ENCODE data around the gene CALD1.

Gene CALD1

GRCh38 chr7:134954197-134955082, 175.0 kb downstream of the CALD1 start:
- TF ChIP-seq, protein P1, sequence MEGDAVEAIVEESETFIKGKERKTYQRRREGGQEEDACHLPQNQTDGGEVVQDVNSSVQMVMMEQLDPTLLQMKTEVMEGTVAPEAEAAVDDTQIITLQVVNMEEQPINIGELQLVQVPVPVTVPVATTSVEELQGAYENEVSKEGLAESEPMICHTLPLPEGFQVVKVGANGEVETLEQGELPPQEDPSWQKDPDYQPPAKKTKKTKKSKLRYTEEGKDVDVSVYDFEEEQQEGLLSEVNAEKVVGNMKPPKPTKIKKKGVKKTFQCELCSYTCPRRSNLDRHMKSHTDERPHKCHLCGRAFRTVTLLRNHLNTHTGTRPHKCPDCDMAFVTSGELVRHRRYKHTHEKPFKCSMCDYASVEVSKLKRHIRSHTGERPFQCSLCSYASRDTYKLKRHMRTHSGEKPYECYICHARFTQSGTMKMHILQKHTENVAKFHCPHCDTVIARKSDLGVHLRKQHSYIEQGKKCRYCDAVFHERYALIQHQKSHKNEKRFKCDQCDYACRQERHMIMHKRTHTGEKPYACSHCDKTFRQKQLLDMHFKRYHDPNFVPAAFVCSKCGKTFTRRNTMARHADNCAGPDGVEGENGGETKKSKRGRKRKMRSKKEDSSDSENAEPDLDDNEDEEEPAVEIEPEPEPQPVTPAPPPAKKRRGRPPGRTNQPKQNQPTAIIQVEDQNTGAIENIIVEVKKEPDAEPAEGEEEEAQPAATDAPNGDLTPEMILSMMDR (IDR thresholded peaks at IDR 0.05; ENCODE audit: unreplicated experiment in 3 of 3): peak; percentile 57 to 67 (median 58)
- Mint-ChIP-seq H3K4me1 (no peaks in the 10 kb centered on the region), H3K36me3 (ENCODE audit: low read depth) (peaks cover 85% of the 10 kb centered on the region), H3K9me3 (no peaks in the 10 kb centered on the region), H3K27ac (peak overlapping the region in 2 of 3 experiments; percentile 9 to 62), H3K27me3 (ENCODE audit: low read depth) (no peaks in the 10 kb centered on the region), H3K4me3 (no peak overlapping the region)

DNA sequence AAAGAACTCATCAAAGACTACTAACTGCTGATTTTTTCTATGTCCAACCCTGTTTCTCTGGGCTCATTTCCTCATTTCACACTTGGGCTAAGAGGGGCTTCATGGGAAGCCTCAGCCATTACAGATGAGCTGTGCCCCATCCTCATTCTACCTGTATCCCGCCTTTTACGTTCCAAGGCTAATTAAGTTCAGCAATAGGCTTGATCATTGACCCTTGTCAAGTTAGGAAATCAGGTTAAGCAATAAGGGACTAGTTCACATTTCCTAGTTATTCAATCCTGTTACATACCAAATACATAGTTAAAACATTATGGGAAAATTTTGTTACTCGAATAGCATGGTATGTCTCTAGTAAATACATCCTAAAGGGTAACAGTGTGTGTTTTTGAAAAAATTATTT, 177.6 kb downstream of the CALD1 start:
- Mint-ChIP-seq H3K9me3 (no peaks in the 10 kb centered on the region), H3K27me3 (ENCODE audit: low read depth) (no peaks in the 10 kb centered on the region), H3K4me1 (no peaks in the 10 kb centered on the region), H3K4me3 (no peak overlapping the region), H3K36me3 (ENCODE audit: low read depth) (peaks cover 78% of the 10 kb centered on the region), H3K27ac (no peak overlapping the region)
- TF ChIP-seq, protein P1 (IDR thresholded peaks at IDR 0.05; ENCODE audit: unreplicated experiment in 3 of 3): no peak

- H3K9me3 Mint-ChIP-seq: no peaks in the 10 kb centered on the region
- H3K4me1 Mint-ChIP-seq: peaks cover 14% of the 10 kb centered on the region
- H3K27me3 Mint-ChIP-seq (ENCODE audit: low read depth): no peaks in the 10 kb centered on the region
- no peak overlapping the region for H3K4me3 Mint-ChIP-seq
- H3K36me3 Mint-ChIP-seq (ENCODE audit: low read depth): peaks cover 82% of the 10 kb centered on the region
- no peak overlapping the region for H3K27ac Mint-ChIP-seq
- TF ChIP-seq, protein P1 (IDR thresholded peaks at IDR 0.05; ENCODE audit: unreplicated experiment in 3 of 3): no peak
Measured at GRCh38 chr7:134959810-134960209, 180.4 kb downstream of the CALD1 start.

DNA sequence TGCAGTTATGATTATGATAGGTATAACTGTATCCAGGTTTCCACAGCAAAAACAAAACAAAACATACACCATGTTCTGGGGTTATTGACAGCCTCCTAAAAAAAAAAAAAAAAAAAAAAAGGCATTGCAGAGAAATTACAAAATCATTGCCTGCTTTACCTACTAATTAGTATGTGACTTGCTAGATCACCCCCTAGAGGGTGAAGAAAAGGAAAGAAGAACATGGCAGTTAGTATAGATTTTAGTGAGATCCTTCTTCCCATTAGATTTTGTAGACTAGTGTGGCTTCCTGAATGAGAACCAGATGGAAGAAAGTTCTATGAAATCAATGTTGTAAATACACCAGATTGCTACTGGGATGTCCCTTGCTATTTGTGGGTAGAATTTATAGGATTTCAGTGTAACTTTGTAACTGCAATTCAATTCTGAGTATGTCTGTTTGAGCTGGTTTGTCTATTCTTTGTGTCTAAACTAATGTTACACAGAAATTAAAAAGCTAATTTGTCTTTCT, 182.9 kb downstream of the CALD1 start:
- TF ChIP-seq, protein P1 (IDR thresholded peaks at IDR 0.05; ENCODE audit: unreplicated experiment in 3 of 3): no peak
- Mint-ChIP-seq H3K4me1 (peaks cover 14% of the 10 kb centered on the region), H3K27me3 (ENCODE audit: low read depth) (no peaks in the 10 kb centered on the region), H3K36me3 (ENCODE audit: low read depth) (peaks cover 70% of the 10 kb centered on the region), H3K27ac (peak overlapping the region in 2 of 3 experiments; percentile 65 to 90), H3K9me3 (no peaks in the 10 kb centered on the region), H3K4me3 (no peak overlapping the region)

DNA sequence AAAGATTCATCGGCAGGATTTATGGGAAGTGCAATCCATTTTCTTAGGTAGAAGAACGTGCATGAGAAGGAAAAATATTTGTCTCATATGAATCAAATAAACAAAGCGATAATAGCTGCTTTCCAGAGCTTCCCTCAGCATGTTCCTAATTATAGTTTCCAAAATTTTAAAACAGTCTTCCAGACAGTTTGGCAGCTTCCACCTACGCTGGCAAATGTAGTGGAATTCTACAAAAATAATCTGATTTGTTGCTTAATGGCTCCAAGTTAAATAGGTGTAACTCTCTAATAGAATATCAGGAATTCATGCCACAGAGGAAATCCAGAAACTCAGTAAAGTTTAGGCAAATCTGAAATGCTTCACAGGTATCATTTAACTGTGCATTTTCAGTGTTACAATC, 183.6 kb downstream of the CALD1 start:
- peak overlapping the region in 1 of 3 experiments; percentile 41 for H3K4me3 Mint-ChIP-seq
- H3K4me1 Mint-ChIP-seq: peaks cover 14% of the 10 kb centered on the region
- no peaks in the 10 kb centered on the region for H3K27me3 Mint-ChIP-seq (ENCODE audit: low read depth)
- no peaks in the 10 kb centered on the region for H3K9me3 Mint-ChIP-seq
- peak overlapping the region in 2 of 3 experiments; percentile 65 to 90 for H3K27ac Mint-ChIP-seq
- TF ChIP-seq, protein P1 (IDR thresholded peaks at IDR 0.05; ENCODE audit: unreplicated experiment in 3 of 3): no peak
- peaks cover 67% of the 10 kb centered on the region for H3K36me3 Mint-ChIP-seq (ENCODE audit: low read depth)
